Measurements from ENCODE around the gene FBXW9. TPM values are rescaled to one million over a fixed set of nuclear protein-coding genes. Genes with fewer than 3 reads are reported as not detected.

The FBXW9 gene
- total RNA-seq, 1 donor from 2014 or later, result 8.0 TPM

GRCh38 chr19:12641456-12641855 lies 55.0 kb downstream of the FBXW9 start:
- no peak for DNase-seq (ENCODE audit: low spot score)
- Mint-ChIP-seq H3K27ac (ENCODE audit: unreplicated experiment) (no peak overlapping the region), H3K36me3 (ENCODE audit: low read depth, unreplicated experiment) (no peaks in the 10 kb centered on the region), H3K27me3 (ENCODE audit: unreplicated experiment) (peaks cover 17% of the 10 kb centered on the region), H3K9me3 (ENCODE audit: unreplicated experiment) (no peaks in the 10 kb centered on the region), H3K4me3 (ENCODE audit: unreplicated experiment) (no peak overlapping the region), H3K4me1 (ENCODE audit: unreplicated experiment) (peaks cover 12% of the 10 kb centered on the region)
- TF ChIP-seq CTCF (IDR thresholded peaks at IDR 0.05; ENCODE audit: unreplicated experiment), result no peak

- Mint-ChIP-seq H3K4me3 (ENCODE audit: unreplicated experiment) (peak overlapping the region; percentile 84), H3K27me3 (ENCODE audit: unreplicated experiment) (peaks cover 12% of the 10 kb centered on the region), H3K36me3 (ENCODE audit: low read depth, unreplicated experiment) (no peaks in the 10 kb centered on the region), H3K4me1 (ENCODE audit: unreplicated experiment) (peaks cover 12% of the 10 kb centered on the region), H3K27ac (ENCODE audit: unreplicated experiment) (peak overlapping the region; percentile 36), H3K9me3 (ENCODE audit: unreplicated experiment) (no peaks in the 10 kb centered on the region)
- peak; percentile 67 for TF ChIP-seq CTCF (IDR thresholded peaks at IDR 0.05; ENCODE audit: unreplicated experiment)
- DNase-seq (ENCODE audit: low spot score), result peak; percentile 86
Observed at GRCh38 chr19:12639901-12640613, 56.4 kb downstream of the FBXW9 start.

Other genes starting within 250 kb of the FBXW9 start
- gene ZNF709, start 211.8 kb downstream of the FBXW9 start, total RNA-seq (ENCODE audit: unreplicated experiment), result 6.6 TPM
- 18.8 TPM for gene ZNF564, start 145.1 kb downstream of the FBXW9 start, total RNA-seq (ENCODE audit: unreplicated experiment)
- 11.9 TPM for gene ZNF490, start 85.8 kb downstream of the FBXW9 start, total RNA-seq (ENCODE audit: unreplicated experiment)
- gene ZNF791, start 85.7 kb downstream of the FBXW9 start, total RNA-seq (ENCODE audit: unreplicated experiment), result 29.3 TPM
- gene MAN2B1, start 29.9 kb downstream of the FBXW9 start, total RNA-seq (ENCODE audit: unreplicated experiment), result 98.4 TPM
- gene WDR83, start 29.8 kb downstream of the FBXW9 start, total RNA-seq (ENCODE audit: unreplicated experiment), result 13.2 TPM
- gene DHPS, start 14.8 kb downstream of the FBXW9 start, total RNA-seq (ENCODE audit: unreplicated experiment), result 55.3 TPM
- not detected for gene GNG14, start 8.6 kb downstream of the FBXW9 start, total RNA-seq (ENCODE audit: unreplicated experiment)
- gene TNPO2, start 27.3 kb upstream of the FBXW9 start, total RNA-seq (ENCODE audit: unreplicated experiment), result 68.1 TPM
- 176 TPM for gene TRIR, start 38.1 kb upstream of the FBXW9 start, total RNA-seq (ENCODE audit: unreplicated experiment)
- 77.9 TPM for gene GET3, start 40.9 kb upstream of the FBXW9 start, total RNA-seq (ENCODE audit: unreplicated experiment)
- gene BEST2, start 55.2 kb upstream of the FBXW9 start, total RNA-seq (ENCODE audit: unreplicated experiment), result not detected
- gene HOOK2, start 78.9 kb upstream of the FBXW9 start, total RNA-seq (ENCODE audit: unreplicated experiment), result 30.3 TPM
- gene JUNB, start 94.9 kb upstream of the FBXW9 start, total RNA-seq (ENCODE audit: unreplicated experiment), result 20.6 TPM
- gene PRDX2, start 105.2 kb upstream of the FBXW9 start, total RNA-seq (ENCODE audit: unreplicated experiment), result 215 TPM
- gene THSD8, start 105.4 kb upstream of the FBXW9 start, total RNA-seq (ENCODE audit: unreplicated experiment), result 14.2 TPM
- 26.9 TPM for gene RNASEH2A, start 110.0 kb upstream of the FBXW9 start, total RNA-seq (ENCODE audit: unreplicated experiment)
- not detected for gene RTBDN, start 137.9 kb upstream of the FBXW9 start, total RNA-seq (ENCODE audit: unreplicated experiment)
- gene MAST1, start 141.9 kb upstream of the FBXW9 start, total RNA-seq (ENCODE audit: unreplicated experiment), result 4.1 TPM
- gene DNASE2, start 184.8 kb upstream of the FBXW9 start, total RNA-seq (ENCODE audit: unreplicated experiment), result 12.2 TPM
- 0.54 TPM for gene KLF1, start 190.6 kb upstream of the FBXW9 start, total RNA-seq (ENCODE audit: unreplicated experiment)
- gene GCDH, start 194.5 kb upstream of the FBXW9 start, total RNA-seq (ENCODE audit: unreplicated experiment), result 20.0 TPM
- gene SYCE2, start 222.7 kb upstream of the FBXW9 start, total RNA-seq (ENCODE audit: unreplicated experiment), result not detected
- 45.8 TPM for gene FARSA, start 237.1 kb upstream of the FBXW9 start, total RNA-seq (ENCODE audit: unreplicated experiment)
- gene CALR, start 242.0 kb upstream of the FBXW9 start, total RNA-seq (ENCODE audit: unreplicated experiment), result 963 TPM
- gene RAD23A, start 249.2 kb upstream of the FBXW9 start, total RNA-seq (ENCODE audit: unreplicated experiment), result 44.7 TPM

Data from endothelial cell (in vitro differentiated cells).